GM21390 (cell line): ENCODE measurements around the gene GP1BB.
"Not testable (repeated sequence)": the region's sequence is repeated elsewhere in the genome, so short reads cannot be mapped to it uniquely, and the experiment has no call there.

Experiments
- ATAC-seq: cut with Tn5 transposase; IDR thresholded peaks from one replicate; pipeline ENCODE4 v1.9.1; 2021; ENCODE audit not compliant: unreplicated experiment

Gene GP1BB

DNA sequence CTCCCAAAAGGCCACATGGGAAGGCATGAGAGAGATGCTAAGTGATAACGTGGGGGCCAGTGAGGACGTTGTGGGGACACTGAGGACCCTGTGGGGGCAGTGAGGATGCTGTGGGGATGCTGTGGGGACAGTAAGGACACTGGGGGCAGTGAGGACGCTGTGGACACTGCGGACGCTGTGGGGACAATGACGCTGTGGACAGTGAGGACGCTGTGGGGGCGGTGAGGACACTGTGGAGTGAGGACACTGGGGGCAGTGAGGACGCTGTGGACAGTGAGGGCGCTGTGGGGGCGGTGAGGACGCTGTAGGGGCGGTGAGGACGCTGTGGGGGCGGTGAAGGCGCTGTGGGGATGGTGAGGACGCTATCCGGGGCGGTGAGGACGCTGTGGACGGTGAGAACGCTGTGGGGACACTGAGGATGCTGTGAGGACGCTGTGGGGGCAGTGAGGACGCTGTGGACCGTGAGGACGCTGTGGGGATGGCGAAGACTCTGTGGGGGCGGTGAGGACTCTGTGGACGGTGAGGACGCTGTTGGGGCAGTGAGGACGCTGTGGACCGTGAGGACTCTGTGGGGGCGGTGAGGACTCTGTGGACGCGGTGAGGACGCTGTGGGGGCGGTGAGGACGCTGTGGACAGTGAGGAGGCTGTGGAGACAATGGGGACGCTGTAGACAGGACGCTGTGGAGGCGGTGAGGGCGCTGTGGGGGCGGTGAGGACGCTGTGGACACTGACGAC is 1.8 kb downstream of the GP1BB start:
- ATAC-seq, result no peak

DNA sequence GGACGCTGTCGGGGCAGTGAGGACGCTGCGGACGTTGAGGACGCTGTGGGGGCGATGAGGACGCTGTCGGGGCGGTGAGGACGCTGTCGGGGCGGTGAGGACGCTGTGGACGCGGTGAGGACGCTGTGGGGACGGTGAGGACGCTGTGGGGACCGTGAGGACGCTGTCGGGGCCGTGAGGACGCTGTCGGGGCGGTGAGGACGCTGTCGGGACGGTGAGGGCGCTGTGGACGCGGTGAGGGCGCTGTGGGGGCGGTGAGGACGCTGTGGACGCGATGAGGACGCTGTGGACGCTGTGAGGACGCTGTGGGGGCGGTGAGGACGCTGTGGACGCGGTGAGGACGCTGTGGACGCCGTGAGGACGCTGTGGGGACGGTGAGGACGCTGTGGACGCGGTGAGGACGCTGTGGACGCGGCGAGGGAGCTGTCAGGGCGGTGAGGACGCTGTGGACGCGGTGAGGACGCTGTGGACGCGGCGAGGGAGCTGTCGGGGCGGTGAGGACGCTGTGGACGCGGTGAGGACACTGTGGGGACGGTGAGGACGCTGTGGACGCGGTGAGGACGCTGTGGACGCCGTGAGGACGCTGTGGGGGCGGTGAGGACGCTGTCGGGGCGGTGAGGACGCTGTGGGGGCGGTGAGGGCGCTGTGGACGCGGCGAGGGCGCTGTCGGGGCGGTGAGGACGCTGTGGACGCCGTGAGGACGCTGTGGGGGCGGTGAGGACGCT is 2.9 kb downstream of the GP1BB start:
- not testable (repeated sequence) for ATAC-seq

- ATAC-seq, result no peak
Measured at GRCh38 chr22:19727310-19728150, 4.2 kb downstream of the GP1BB start.

DNA sequence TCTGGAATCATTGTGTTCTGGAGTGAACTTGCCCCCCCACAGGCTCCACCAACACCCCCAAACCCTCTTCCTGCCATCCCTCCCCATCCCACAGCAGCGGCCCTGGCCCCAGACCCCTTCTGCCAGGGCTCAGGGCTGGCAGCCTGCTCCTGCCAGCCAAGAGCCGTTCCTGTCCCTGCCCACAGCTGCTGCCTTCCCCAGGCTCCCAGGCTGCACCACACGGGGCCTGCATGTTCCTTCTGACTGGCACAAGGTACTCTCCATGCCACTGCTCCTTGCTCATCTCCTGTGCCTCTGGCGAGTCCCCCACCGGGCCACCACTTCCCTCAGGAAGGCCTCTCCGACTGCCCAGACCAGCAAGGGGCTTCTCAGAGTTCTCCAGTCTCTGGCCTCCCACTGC is 4.9 kb downstream of the GP1BB start:
- ATAC-seq, result no peak

GRCh38 chr22:19728836-19729235 is 5.5 kb downstream of the GP1BB start:
- ATAC-seq, result no peak

DNA sequence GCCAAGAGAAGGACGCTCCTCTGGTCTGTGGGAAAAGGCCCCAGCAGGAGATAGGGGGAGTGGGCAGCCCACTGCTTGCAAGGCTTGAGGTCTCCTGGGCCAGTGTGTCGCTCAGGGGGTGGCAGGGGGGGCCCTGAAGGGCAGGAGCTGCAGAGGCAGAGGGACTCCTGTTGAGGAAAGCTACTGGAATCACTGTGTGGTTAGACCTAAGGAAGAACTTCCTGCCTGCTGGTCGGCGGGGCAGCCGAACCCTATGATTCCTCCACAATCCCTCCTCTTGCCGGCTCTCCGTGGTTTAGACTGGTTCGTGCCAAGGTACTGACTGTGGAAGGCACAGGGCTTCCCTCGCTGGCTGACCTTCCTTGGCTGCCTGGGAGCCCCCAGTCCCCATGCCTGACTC is 6.2 kb downstream of the GP1BB start:
- ATAC-seq, result no peak

- ATAC-seq, result no peak
Measured at GRCh38 chr22:19730198-19730597, 6.9 kb downstream of the GP1BB start.

- no peak for ATAC-seq
Measured at GRCh38 chr22:19730655-19731360, 7.5 kb downstream of the GP1BB start.

- ATAC-seq, result no peak
Measured at GRCh38 chr22:19731361-19732135, 8.2 kb downstream of the GP1BB start.

GRCh38 chr22:19732403-19733113 is 9.2 kb downstream of the GP1BB start:
- no peak for ATAC-seq

DNA sequence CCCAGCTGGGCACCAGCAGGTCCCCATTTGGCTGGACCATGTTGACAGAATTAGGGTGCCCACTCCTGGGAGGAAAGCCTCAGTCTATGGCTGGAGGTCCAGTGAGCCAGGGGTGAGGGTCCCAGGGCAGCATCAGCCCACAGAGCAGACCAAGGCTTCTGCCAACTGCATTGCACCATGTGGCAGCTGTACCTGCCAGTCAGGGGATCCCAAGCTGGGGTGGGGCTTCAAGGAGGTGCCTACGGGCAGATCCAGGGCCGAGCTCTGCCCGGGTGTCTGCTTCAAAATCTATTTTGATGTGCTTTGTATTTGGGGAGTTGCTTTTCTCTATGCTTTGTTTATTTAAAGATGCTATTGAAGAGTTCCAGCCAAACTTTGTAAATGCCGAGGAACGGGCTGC is 10.4 kb downstream of the GP1BB start:
- ATAC-seq, result no peak

DNA sequence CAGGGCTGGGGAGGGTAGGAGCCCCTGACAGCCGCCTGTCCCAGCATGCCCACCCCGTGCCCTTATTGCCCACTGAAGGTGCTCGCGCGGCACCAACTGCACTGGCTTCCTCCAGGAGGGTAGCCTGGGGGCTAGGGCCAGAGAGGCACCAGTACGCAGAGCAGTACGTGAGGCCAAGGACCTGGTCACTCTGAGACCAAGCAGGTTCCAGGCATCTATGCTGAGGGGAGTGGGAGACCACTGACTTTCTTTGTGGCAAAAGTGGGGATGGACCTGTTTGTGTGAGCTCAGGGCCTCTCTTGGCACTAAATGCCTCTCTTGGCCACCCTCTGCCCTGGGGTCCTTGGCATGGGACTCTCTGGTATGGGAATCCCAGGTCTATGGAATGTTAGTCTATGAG is 10.8 kb downstream of the GP1BB start:
- ATAC-seq, result no peak

GRCh38 chr22:19734837-19735382 is 11.6 kb downstream of the GP1BB start:
- ATAC-seq, result no peak

DNA sequence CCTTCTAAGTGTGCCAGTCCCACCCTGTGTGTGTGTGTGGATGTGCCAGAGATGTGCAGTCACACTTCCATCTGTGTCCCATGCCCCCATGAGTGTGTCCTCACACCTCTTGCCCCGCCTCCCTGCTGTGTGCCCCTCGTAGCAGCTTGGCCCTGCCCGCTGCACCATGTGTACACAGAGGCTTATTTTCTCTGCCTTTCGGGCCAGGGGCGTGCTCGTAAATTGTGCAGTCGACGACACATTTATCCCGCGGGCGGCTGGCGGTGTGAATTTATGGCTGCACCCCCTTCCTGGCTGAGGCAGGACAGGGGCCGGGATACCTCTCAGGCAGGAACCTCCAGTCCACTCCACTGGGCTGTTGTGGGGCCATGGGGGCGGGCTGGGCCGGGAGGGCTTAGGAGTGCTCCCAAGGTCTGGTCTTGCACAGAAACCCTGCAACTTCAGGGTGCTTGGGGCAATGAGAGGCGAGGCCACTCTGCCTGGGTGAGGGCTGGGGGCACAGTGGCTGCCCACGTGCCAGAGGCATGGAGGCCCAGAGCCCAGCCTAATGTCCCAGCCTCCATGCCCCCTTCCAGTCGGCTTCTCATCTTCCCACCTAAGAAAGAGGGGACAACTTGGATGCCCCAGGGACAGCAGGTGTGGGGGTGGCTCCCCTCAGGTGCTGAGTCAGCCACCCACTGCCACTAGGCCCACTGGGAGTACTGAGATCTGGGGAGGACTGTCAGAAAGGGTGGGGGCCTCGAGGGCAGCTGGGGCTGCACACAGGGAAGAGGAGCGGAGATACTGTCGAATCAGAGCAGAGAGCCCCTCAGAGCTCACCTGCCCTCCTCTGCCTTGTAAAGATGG is 12.5 kb downstream of the GP1BB start:
- ATAC-seq, result no peak

DNA sequence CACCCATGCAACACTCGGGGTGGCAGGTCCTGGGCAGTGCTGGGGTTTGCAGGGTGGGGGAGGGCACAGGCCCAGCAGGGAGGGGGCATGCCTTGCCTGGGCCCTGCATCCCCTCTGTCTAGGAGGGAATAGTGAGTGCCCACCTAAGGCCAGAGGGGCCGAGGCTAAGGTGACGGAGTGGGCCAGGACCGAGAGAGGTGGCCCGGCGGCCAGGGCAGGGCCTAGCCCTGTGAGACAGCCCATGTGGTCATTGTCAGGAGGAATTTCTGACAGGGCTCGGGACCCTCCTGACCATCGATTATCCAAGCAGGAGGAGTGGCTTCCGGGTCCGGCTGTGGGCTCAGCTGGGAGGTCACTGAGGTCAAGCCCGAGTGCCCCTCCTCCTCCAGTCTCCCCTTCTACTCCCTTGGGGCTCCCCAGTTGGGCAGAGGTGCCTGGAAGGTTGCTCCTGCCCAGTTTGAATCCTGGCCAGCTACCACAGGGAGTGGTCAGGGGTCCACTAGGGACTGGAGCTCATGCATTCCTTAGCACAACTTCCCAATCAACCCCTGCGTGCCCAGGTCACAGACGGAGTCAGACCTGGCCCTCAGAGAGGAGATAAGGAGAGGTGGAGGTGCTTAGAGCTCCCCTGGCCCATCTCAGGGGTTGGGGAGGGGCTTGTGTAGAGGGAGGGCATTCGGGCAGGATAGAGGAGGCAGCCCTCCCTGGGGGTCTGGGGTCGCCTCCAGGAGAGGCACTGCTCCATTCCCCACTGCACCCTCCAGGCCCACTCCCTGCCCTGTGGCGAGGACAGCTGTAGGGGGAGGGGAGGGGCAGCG is 14.7 kb downstream of the GP1BB start:
- no peak for ATAC-seq

DNA sequence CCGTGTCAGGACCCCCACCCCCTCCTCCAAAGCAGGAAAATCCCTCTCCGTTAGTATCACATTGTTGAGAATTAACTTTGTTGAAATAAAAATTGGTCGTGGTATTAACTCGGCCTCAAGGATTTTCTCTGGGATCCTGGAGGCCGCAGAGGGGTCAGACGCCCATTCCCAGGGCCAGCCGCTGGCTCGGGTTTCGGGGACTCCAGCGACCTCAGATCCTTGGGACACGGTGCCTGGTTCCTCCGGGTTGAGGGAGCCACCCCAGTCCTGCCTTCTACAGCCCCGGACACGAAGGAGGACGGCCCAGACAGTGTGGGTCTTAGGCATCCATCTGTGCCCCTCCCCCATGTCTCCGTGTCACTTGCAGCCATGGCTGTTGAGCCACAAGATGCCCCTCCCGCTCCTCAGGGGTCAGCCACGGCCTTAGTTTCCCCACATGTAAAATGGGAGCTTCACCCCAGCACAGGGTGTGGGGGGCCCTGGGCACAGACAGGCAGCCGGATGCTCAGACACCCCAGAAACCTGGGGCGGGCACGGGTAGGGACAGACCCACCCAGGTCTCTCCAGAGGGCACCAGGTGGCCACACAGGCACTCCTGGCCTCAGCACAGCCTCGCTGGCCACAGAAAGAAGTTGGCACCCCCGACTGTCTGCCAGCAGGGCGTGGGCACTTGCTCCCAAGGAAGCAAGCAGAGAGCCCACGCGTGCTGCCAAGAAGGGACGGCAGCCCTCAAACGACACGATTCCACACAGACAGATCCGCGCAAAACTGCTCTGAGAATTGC is 15.5 kb downstream of the GP1BB start:
- no peak for ATAC-seq

- no peak for ATAC-seq
Measured at GRCh38 chr22:19739448-19739895, 16.1 kb downstream of the GP1BB start.
